Activated gamma-delta T cell treated with Interleukin-2 at 50 U/mL for 16 hours (primary cell): ENCODE data around the gene KCNJ15.
"Not testable (repeated sequence)": the region's sequence is repeated elsewhere in the genome, so short reads cannot be mapped to it uniquely, and the experiment has no call there.

Experiments used
- DNase-seq: peaks from one replicate; pipeline ENCODE4 v3.0.0-alpha.2; 2020

KCNJ15 gene

DNA sequence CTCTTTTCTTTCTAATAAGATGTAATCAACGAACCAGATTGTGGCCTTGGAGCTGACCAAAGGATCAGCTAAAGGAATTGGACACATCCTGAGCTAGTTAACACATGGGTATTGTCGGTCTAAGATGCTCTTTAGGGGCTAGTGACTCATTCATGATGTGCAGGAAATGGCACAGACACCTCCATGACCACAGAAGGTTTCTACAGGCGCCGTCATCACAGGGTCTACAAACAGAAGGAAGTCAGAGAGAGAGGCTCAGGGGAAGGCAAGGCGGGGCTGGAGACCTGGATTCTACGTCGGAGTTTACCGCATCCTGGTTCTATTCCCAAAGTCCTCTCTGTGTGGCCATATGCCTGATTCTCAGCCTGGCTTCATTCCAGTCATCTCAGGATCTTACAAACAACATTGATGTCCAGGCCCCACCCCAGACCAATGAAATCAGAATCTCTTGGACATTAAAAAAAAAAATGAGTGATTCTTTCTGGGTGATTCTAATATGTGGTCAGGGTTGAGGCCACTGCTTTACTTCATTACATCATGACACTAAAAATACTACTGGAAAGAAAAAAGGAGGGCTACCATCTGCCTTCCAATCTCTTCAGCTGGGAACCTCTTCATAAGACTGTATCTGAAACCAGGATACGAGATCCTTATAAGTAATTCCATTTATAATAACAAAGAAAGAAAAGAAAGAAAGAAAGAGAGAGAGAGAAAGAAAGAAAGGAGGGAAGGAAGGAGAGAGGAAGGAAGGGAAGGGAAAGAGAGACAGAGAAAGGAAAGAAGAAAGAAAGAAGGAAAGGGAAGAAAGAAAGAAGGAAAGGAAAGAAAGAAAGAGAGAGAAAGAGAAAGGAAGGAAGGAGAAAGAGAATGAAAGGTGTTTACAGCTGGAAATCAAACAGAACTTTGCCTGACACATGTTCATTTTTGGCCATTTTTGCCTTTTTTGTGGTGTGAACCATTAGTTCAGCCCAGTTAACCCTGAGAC is 11.6 kb upstream of the KCNJ15 start:
- DNase-seq: peak; percentile 22

DNA sequence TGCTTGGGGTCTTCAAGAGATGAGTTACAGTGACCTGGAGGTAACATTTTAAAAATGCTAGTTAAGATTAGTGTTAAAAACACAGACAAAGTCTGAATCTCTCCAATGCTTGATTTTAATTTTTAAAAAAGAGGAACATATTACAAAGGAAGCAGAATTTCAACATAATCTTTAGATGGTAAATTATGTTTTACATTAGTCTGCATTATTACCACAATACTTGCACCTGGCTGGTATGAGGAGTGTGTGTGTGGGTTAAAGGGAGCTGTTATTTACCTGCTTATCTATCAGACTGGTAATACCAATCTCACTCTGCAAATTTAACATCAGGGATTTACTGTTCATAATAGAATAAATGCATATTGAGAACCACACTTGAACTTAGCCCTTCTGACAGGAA is 10.3 kb upstream of the KCNJ15 start:
- no peak for DNase-seq

DNA sequence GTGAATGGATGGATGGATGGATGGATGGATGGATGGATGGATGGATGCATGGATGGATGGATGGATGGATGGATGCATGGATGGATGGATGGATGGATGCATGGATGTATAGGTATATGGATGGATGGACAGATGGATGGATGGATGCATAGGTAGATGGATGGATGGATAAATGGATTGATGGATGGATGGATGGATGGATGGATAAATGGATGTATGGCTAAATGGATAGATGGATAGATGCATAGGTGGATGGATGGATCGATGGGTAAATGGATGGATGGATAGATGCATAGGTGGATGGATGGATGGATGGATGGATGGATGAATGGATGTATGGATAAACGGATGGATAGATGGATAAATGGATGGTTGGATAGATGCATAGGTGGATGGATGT is 9.7 kb upstream of the KCNJ15 start:
- DNase-seq: not testable (repeated sequence)

DNA sequence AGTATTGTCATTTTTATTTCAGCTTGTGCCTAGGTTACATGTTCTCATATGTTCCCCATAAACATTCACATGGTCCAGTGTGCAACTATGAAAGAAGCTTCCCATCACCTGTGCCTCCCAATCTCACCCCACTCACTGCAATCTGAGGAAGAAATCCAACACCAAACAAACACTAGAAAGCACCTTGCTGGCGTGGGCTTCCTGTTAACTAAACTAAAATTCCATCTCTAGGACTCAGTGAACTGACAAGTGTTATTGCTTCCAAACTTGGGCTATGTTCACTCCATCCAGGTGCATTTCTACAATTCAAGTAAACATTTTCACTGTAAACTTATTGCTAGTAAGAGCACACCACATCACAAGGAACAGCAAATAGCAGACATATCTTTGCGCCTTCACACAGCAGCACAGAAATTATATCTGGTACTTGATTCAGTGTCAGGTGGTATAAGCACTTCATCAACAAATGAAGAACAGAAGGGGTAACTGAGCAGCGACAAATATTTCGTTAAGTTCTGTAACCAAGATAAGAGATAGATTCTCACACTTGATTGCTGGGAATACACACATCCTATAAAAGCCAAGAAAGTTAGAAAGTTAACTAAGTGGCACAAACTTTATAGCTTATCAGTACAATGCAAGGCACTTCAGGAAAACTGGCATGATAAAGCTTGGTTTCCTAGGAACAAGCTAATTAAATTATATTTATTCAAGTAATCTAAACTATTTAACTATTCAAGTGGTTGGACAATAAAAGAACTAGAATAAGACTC is 8.9 kb upstream of the KCNJ15 start:
- DNase-seq: no peak

DNA sequence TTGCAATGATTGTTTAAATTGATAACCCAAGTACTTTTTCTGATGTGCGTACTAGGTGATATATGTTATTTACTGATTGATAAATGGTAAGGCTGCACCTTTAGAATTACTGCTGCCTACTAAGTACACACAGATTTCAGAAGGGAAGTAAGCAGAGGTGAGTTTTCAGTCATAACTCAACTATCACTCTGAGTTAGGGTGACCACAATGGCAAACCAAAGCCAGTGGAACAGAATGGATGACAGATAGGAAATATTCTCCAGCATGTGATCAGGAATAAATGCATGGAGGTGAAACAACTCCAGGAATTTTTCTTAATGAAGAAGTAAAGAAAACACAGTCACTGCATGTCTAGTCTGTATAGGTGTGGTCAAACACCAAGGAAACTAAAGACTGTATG is 7.5 kb upstream of the KCNJ15 start:
- no peak for DNase-seq

DNA sequence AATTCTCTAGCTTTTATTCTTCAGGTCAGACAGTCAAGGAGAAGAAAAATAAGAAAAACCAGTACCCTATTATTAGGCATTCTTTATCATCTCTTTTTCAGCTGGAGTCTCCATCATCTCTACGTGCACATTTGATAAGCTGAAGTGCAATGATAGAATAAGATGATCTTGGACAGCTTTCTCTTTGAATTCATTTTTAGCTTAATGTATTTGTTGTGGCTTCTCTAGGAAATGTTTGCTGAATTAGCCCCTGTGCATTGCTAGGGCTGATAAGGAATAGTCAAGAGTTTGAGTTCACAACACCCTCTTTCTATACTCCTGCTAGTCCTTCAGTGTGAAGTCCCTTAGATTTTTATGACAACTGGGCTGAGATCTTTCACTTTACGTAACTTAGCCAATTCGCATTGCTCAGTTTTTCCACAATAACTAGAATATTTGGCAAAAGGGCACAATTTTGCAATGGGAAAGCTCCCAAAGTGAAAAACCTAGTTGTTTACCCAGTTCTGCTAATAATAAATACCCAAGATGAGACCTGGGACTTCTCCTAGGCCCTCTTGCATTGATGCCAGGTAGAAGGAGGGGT is 7.0 kb upstream of the KCNJ15 start:
- no peak for DNase-seq

DNA sequence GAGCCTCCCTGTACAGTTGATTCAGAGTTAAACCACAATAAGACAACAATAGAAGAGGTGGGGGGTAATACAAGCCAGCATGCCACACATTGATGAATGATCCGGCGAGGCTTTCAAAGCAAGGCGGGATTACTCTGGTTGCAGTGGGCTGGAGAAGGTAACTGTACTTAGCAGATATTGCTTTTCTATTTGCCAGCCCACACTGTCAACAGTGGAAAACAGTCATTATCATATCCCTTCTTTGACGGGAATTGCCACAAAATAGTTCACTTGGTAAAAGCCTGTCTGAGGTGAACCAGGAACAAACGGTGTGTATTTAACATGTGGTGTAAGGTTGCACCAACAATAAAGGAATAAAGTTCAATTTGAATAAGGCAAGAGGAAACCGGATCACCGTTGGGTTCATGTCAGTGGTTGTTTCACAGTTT is 5.8 kb upstream of the KCNJ15 start:
- DNase-seq: no peak

DNA sequence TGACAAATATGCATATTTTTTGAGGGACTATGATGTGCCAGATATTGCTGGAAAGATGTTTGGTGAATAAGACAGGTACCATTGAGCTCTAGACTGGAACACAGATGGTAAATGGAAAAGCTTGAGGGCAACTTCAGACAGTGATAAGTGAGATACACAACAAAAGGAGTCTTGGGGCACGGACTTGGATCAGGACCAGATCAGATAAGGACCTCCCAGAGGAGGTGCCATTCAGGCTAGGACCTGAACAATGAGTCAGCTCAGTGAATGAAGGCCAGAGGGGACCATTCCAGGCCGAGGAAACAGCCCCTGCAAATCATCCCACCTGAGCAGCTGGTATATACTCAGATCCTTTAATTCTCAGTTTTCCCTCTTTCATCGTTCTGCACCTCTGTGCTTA is 1.8 kb upstream of the KCNJ15 start:
- no peak for DNase-seq

DNA sequence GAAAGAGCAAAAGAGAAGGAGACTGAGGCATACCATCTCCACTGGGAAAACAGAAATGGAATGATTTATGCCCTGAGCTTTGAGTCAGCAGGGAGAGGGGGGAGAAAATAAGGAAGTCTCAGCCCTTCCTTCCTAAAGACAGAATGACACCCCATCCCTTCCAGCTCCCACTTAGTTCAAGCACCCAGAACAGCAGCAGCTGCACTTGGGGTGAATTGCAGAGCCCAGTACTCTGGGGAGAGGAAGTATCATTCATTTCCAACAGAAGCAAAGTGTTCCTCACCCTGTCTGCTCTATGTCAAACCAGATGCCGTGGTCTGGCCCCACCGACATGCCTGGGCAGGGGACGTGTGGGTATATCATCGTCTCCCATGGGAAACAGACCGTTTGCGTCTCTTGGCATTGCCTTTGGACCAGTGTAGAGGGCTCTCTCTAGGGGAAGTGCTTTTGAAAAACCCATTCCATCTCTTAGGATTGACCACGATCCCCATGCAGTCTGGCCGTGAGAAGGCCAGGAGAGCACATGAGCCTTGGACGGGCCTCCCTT is 1.1 kb upstream of the KCNJ15 start:
- no peak for DNase-seq

DNA sequence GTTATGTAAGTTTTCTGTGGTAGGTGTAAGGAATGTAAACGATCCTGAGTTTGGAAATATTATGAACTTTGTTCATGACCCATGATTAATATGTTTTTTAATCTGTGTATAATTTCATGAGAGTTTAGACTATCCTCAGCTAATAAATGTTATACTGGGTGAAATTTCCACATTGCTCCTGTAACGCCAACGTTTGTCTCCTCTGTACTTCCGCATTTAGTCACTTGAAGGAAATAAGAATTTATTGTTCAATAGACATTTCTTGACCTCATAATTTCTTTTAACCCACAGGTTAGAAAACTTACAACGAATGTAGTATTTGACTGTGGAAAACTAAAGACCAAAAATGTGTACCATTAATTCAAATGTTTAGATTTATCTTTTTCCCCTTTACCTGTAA is 876 bp downstream of the KCNJ15 start:
- DNase-seq: no peak

DNA sequence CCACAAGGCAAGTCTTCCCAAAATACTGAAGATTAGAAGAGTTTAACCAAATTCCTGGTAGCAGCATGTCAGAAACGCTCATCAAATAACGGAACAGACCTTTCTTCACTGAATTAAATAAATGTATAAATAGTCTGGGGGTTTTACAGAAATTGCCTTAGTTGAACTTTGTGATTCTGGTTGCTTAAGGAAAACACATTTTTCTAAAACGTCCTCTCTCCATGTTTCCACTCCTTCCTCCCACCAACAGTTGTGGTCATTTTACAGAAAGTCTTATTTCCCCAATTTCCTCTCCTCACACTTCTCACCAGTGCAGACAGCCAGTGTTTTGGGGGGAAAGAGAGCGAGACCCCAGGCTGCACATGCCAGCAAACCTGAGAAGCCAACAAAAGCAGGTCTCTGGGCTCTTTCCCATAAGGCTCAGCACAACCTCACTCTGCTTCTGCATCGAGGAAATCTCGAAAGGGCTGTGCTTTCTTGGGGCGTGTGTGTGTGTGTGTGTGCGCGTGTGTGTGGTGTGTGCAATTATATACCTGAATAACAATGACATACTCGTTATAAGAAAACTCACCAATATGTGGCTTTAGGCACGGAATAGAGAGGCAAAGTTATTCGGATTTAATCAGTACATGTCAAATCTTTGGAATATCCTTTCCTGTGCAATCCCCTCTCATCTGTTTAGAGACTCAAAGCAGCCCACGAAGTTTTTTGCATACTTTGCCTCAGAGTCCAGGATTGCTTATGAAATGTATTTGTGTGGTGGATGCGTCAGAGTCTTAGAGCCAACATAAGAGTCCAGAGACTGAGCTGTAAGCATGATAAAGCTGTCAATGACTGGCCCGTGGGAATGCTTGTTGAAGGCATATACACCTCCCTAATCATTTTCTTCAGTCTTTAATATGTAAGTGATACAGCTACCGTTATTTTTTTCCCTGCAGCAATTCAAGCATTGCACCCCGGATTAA is 2.0 kb downstream of the KCNJ15 start:
- DNase-seq: no peak

DNA sequence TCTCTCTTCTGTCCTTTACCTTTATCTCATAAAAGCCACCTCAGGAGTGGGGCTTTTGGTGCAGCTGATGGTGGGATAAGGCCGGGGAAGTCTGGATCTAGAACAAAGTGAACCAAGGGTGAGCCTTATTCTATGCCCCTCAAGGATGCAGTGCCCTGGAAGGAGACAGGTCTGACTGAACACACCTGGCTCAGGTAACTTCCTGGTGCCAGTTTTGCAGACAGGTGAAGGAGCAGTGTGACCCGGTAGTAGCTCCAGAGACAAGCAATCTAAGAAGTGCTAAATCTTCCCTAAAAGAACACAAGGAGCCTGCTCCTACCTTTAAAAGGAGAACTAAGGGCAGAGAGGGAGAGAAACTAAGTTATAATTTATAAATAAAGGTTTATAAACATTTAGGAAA is 2.9 kb downstream of the KCNJ15 start:
- no peak for DNase-seq

DNA sequence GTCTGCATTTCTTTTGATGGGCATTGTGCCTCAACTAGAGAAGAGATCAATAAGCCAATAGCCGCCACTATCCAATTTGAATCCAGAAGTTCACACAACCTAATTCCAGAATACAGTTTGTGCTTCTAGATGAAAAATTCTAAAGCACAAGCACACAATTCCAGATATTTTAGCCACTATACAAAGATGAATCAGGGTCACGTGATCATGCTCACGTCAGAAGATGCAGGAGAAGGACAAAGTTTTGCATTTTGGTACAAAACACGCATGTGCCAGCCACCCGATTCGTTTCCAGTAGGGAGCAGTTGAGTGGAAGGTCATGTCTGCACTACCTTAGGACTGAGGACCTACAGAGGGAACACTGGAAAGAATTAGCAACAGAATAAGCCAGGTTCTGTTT is 3.6 kb downstream of the KCNJ15 start:
- DNase-seq: no peak

DNA sequence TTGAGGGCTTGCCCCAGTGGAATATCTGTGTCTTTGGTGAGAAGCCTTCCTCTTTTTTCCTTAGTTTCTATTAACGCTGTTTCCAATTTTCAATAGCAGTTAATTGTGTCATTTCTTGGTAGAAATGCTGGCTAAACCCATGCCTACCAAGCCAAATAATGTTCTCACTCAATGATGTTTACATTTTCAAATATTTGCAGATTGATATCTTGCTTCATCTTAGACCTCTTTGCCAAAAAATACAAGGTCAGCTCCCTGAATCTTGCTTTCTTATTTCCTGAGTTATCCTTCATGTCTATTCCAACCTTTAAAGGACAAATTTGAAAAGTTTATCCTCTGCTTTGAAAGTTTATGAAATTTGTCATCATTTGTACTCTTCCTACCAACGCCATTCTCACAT is 5.1 kb downstream of the KCNJ15 start:
- DNase-seq: no peak

DNA sequence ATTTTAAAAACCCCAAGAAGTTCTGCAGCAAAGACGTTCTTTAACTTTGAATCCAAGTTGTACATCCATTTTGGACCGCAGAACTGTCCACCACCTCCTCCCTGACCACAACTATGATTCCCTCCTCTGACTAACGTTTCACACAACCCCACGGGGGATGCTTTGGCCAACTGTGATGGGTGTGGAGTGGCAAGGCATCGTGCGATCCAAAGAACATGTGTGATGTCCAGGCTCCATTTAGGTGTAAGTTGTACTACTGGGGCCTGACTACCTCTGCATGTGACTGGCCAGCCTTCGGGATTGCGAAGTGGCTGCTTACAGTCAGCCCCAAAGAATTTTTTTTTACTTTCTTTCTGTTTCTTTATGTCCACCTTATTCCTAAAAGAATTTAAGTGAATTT is 6.7 kb downstream of the KCNJ15 start:
- no peak for DNase-seq

DNA sequence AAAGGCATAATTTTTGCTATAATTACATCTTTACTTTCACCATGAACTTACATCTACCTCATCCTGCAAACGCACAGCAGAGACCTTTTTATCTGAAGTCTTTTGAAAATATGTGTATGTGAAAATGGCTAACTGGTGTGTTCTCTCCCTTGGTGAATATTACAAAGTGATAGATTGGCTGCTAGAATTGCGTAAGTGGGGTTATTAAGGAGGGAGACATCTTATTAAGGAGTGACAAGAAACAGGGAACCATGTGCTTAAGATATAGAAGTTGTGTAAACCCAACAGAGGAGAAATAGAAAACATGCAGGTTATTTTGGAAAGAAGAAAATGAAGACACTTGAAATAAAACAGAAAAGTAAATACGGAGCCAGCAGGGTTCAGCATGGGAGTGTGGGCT is 7.8 kb downstream of the KCNJ15 start:
- DNase-seq: no peak

DNA sequence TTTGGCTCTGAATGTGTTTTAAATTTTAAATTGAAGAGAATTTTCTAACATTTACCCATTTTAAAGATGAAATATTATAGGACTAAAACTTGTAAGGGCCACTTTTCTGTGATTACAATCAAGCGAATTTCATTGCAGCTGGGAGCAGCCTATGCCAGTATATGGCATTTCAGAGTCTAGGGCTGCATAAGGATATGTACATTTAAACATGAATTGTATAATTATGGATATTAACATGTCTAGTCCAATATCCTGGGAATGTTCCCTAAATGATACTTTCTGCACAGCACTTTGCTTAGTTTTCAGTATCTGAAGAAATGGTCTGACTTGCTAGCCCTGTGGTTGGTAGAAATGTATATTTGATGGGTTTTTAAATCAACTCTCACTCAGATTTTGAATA is 8.4 kb downstream of the KCNJ15 start:
- DNase-seq: no peak

DNA sequence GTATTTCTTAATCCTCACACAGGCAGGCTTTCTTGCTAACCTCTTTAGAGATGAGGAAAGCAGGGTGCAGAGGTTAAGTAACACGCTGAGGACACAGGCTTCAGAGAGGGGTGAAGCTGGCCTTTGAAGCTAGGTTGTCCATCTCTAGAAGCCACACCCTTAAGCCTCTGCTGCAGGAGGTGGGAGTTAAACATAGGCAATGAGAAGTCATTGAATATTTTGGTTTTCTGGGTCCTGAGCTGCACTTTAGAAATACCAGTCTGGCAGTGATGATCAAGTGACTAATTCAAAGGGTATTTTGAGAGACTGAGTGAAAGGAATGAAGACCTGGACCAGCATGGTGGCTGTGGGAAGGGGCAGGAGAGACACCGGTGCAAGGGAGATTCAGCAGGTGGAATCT is 9.9 kb downstream of the KCNJ15 start:
- no peak for DNase-seq

DNA sequence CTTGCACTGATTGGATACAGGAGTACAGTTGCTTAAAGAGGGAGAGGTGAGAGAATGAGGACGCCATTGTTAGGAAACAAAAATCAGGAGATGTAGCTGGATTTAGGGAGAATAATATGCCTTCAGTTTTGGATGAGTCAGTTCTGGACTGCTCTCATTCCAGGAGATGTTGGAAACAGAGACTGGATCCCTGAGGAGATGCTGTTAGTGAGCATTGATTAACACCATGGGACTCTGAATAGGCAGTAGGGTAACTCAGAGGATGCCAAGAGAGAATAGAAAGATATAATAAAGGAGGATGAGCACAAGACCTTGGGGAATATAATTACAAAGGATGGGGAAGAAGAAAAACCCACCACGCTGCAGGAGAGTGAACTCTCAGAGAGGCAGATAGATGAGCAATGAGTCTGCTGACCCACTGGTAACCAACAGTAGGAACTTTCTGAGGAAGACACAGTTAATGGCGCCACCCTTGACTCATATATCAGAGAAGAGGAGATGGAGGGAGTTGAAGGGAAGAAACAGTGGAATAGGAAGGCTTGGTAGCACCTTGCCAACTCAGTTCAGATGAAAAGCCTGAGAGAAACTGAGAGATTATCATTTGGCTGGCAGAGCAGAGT is 10.5 kb downstream of the KCNJ15 start:
- DNase-seq: no peak

DNA sequence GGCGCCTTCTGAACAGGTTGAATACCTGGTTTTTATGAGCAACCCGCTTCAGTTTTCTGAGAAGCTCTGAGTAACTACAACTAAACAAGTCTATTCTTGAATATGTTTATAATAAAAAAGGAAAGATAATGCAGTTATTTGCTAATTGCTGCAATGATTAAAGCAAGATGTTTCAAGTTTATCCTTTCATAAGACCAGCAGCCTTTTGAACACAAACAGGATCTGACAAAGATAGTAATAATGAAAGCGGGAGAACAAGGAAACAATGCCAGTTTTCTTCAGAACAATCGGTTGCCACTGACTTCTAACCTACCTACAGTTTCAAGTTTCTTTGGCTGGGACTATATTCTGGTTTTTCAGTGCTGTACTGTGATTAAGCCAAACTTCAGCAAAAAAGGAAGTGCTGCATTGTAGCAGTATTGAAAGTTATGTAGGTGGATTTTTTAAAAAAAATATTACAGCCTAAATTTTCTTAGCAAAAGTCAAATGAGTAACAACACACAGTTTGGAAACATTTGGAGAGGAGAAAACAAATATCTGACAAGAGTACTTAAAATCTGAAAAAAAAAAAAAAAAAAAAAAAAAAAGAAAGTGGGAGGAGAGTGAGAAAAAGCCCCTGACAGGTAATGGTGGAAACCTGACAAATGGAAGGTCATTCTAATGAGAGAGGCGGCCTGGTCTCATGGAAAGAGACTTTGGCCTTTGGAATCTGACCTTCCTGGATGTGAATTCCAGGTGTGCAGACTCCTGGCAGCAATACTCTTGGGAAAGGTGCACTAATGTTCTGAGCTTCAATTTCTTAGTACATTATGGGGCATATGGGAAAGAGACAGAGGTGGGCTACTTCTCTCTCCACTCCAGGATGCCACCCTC is 11.4 kb downstream of the KCNJ15 start:
- DNase-seq: no peak
